Measurements from ENCODE around the gene ZFP36.

DNA sequence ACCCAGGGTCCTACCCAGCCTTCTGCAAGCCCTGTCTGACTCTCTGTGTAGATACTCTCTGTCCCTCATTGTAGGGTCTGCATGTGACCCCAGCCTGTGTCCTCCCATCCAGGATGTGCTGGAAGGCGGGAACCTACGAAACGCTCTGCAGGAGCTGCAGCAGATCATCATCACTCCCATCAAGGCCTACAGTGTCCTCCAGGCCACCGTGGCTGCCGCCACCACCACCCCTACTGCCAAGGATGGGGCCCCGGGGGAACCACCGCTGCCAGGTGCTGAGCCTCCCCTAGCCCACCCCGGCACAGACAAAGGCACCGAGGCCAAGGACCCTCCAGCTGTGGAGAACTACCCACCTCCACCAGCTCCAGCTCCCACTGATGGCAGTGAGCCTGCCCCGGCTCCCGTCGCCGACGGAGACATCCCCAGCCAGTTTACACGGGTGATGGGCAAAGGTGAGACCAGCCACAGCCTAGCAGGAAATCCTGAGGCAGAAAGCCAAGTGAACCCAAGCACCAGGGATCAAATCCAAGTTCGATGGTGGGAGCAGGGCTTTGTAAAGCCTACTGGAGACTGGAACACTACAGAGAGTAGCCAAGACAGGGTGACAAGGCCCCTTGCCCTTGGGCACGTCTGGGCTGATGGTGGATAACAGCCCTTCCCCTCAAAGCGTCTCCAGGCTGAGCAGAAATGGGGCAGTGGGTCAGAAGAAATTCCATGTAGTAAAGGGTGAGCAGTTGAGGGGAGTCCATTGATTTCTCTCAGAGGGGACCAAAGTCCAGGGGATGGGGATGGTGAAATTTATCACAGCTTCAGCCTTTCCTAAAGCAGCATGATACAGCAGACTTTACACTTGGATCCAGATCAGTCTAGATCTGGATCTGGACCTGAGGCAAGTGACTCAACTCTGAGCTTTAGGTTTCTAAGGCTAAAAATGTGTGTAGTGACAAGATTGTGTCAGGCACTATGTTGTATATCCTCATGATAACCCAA is 29.0 kb upstream of the ZFP36 start:
- TF ChIP-seq POLR2A (IDR thresholded peaks at IDR 0.05) = no peak
- TF ChIP-seq, protein P1, sequence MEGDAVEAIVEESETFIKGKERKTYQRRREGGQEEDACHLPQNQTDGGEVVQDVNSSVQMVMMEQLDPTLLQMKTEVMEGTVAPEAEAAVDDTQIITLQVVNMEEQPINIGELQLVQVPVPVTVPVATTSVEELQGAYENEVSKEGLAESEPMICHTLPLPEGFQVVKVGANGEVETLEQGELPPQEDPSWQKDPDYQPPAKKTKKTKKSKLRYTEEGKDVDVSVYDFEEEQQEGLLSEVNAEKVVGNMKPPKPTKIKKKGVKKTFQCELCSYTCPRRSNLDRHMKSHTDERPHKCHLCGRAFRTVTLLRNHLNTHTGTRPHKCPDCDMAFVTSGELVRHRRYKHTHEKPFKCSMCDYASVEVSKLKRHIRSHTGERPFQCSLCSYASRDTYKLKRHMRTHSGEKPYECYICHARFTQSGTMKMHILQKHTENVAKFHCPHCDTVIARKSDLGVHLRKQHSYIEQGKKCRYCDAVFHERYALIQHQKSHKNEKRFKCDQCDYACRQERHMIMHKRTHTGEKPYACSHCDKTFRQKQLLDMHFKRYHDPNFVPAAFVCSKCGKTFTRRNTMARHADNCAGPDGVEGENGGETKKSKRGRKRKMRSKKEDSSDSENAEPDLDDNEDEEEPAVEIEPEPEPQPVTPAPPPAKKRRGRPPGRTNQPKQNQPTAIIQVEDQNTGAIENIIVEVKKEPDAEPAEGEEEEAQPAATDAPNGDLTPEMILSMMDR (IDR thresholded peaks at IDR 0.05) = no peak

Data from prostate gland (tissue), 2 donors.